Upper lobe of left lung (tissue), 6 donors: Measurements from ENCODE around the gene SP140. TPM values are rescaled to one million over a fixed set of nuclear protein-coding genes. Genes with fewer than 3 reads are reported as not detected.

Experiments
- ATAC-seq, 2 donors: fragments of 200-7000 bp; cut with Tn5 transposase; one replicate each; pipeline ENCODE4 v1.9.1; 2022; ENCODE audit warnings: mild to moderate bottlenecking in 2 of 2, moderate library complexity in 2 of 2; ENCODE audit not compliant: low FRiP score in 2 of 2
- DNase-seq, 2 donors: peaks; one replicate each; pipeline ENCODE4 v3.0.0-alpha.2; 2019 to 2020
- H3K27ac ChIP-seq, 4 donors: fragments of 200-600 bp; sonication (generic); one replicate each; pipeline ENCODE4 v1.5.1; 2016 to 2019
- H3K27me3 ChIP-seq, 4 donors: fragments of 200-600 bp; sonication (generic); one replicate each; pipeline ENCODE4 v1.5.1; 2017 to 2019
- H3K36me3 ChIP-seq, 4 donors: fragments of 200-600 bp; sonication (generic); one replicate each; pipeline ENCODE4 v1.5.1; 2016 to 2019
- H3K4me1 ChIP-seq, 4 donors: fragments of 200-600 bp; sonication (generic); one replicate each; pipeline ENCODE4 v1.5.1; 2018 to 2019
- H3K4me3 ChIP-seq, 4 donors: fragments of 200-600 bp; sonication (generic); one replicate each; pipeline ENCODE4 v1.5.1; 2017 to 2019; ENCODE audit warnings: mild to moderate bottlenecking in 2 of 4, moderate library complexity in 1 of 4
- H3K9me3 ChIP-seq, 4 donors: fragments of 200-600 bp; sonication (generic); one replicate each; pipeline ENCODE4 v1.5.1; 2018 to 2019
- CTCF ChIP-seq, 6 experiments: fragments of 450-650 bp in 4 of 6; fragments of 200-600 bp in 2 of 6; sonication (generic) in 2 of 6; IDR thresholded peaks; one replicate each; pipeline ENCODE4 v1.5.1; 2016 to 2019; ENCODE audit warnings: antibody characterized with exemption in 6 of 6
- EP300 ChIP-seq, 4 donors: sonication (generic); formaldehyde crosslinking; IDR thresholded peaks; one replicate each; pipeline ENCODE4 v1.5.1; 2017; ENCODE audit warnings: antibody characterized with exemption in 4 of 4, control low read depth in 2 of 4
- POLR2A ChIP-seq, 4 donors: fragments of 450-650 bp; IDR thresholded peaks; one replicate each; pipeline ENCODE4 v1.5.1; 2016 to 2017; ENCODE audit warnings: antibody characterized with exemption in 4 of 4, mild to moderate bottlenecking in 2 of 4
- POLR2AphosphoS5 ChIP-seq, 2 donors: sonication (generic); formaldehyde crosslinking; IDR thresholded peaks; one replicate each; pipeline ENCODE4 v1.5.1; 2017; ENCODE audit warnings: antibody characterized with exemption in 2 of 2
- WGBS, 2 donors: methylation state at CpG; one replicate each; pipeline ENCODE4 v1.1.5; 2017 to 2018; 5-methylcytosine and 5-hydroxymethylcytosine counted together
- total RNA-seq, 6 donors: library from RNA; depleted of rRNA in 4 of 6; stranded (reverse); fragments of >200 nt in 4 of 6; gene quantifications; one replicate each; pipeline versions ENCODE4 v1.1.0 to v1.2.1, GENCODE V29; 2016 to 2021
- donor health status: DM: no; HTN: no; CAD: no; lungs with moderate emphysema.
- donor health status: DM: no; HTN: yes; CAD: no; lungs with severe emphysema.

The SP140 gene
- total RNA-seq, 6 donors from 2014 or later = 5.1 to 15.7 (median 9.7) TPM

GRCh38 chr2:230250231-230250630, 24.7 kb downstream of the SP140 start:
- Histone ChIP-seq H3K36me3 (no peaks in the 10 kb centered on the region), H3K9me3 (no peaks in the 10 kb centered on the region), H3K27ac (no peak overlapping the region), H3K4me1 (no peaks in the 10 kb centered on the region), H3K4me3 (no peak overlapping the region), H3K27me3 (no peaks in the 10 kb centered on the region)
- 93% methylated on average over 2 of the region's 2 CpGs for WGBS, 2 donors
- DNase-seq (no peak), ATAC-seq (no peak)
- TF ChIP-seq POLR2A (IDR thresholded peaks at IDR 0.05) = no peak
- no peak for TF ChIP-seq CTCF (IDR thresholded peaks at IDR 0.05)
- TF ChIP-seq EP300 (IDR thresholded peaks at IDR 0.05) = no peak
- TF ChIP-seq POLR2AphosphoS5 (IDR thresholded peaks at IDR 0.05) = no peak

- no peak for TF ChIP-seq EP300 (IDR thresholded peaks at IDR 0.05)
- TF ChIP-seq CTCF (IDR thresholded peaks at IDR 0.05) = no peak
- no peak for TF ChIP-seq POLR2A (IDR thresholded peaks at IDR 0.05)
- no peak for TF ChIP-seq POLR2AphosphoS5 (IDR thresholded peaks at IDR 0.05)
- 82 to 84% methylated on average over 4 of the region's 4 CpGs for WGBS, 2 donors
Measured at GRCh38 chr2:230254152-230254881, 28.8 kb downstream of the SP140 start.

GRCh38 chr2:230256733-230257332, 31.3 kb downstream of the SP140 start:
- Histone ChIP-seq H3K36me3 (no peaks in the 10 kb centered on the region), H3K4me3 (no peak overlapping the region), H3K27me3 (no peaks in the 10 kb centered on the region), H3K27ac (no peak overlapping the region), H3K9me3 (no peaks in the 10 kb centered on the region), H3K4me1 (no peaks in the 10 kb centered on the region)
- ATAC-seq (no peak), DNase-seq (no peak)
- WGBS, 2 donors = 72 to 83% methylated on average over 3 of the region's 3 CpGs
- TF ChIP-seq POLR2AphosphoS5 (IDR thresholded peaks at IDR 0.05) (no peak), POLR2A (IDR thresholded peaks at IDR 0.05) (no peak), EP300 (IDR thresholded peaks at IDR 0.05) (no peak), CTCF (IDR thresholded peaks at IDR 0.05) (no peak)

More at GRCh38 chr2:230254152-230254881, 28.8 kb downstream of the SP140 start:
- no peak overlapping the region for H3K4me3 ChIP-seq
- ATAC-seq (no peak), DNase-seq (no peak)
- no peaks in the 10 kb centered on the region for H3K4me1 ChIP-seq
- H3K27ac ChIP-seq = no peak overlapping the region
- no peaks in the 10 kb centered on the region for H3K9me3 ChIP-seq
- H3K27me3 ChIP-seq = no peaks in the 10 kb centered on the region
- no peaks in the 10 kb centered on the region for H3K36me3 ChIP-seq

- WGBS, 2 donors = 75 to 80% methylated on average over 4 of the region's 4 CpGs
- no peaks in the 10 kb centered on the region for H3K27me3 ChIP-seq
- TF ChIP-seq POLR2A (IDR thresholded peaks at IDR 0.05) = no peak
- TF ChIP-seq CTCF (IDR thresholded peaks at IDR 0.05) = no peak
- no peak for TF ChIP-seq POLR2AphosphoS5 (IDR thresholded peaks at IDR 0.05)
- TF ChIP-seq EP300 (IDR thresholded peaks at IDR 0.05) = no peak
- H3K4me3 ChIP-seq = no peak overlapping the region
- no peaks in the 10 kb centered on the region for H3K9me3 ChIP-seq
- DNase-seq (no peak), ATAC-seq (no peak)
- no peaks in the 10 kb centered on the region for H3K36me3 ChIP-seq
- H3K4me1 ChIP-seq = no peaks in the 10 kb centered on the region
- H3K27ac ChIP-seq = no peak overlapping the region
Measured at GRCh38 chr2:230258483-230258882, 32.9 kb downstream of the SP140 start.
